Measurements from ENCODE around the gene PLCH2.
A peak's percentile ranks its signal among the peaks of the same experiment; 100 is the strongest.

The PLCH2 gene

GRCh38 chr1:2528966-2529783 lies 53.1 kb downstream of the PLCH2 start:
- no peak for DNase-seq (ENCODE audit: low spot score)

- DNase-seq (ENCODE audit: low spot score) = peak; percentile 66
These were observed 53.9 kb downstream of the PLCH2 start, which contains the start of gene HES5 for GRCh38 chr1:2529784-2530512. TSS of gene HES5 (minus strand) at chr1:2530263. CDS start at chr1:2530164, 99 bp downstream.

GRCh38 chr1:2530513-2531361 lies 54.6 kb downstream of the PLCH2 start:
- DNase-seq (ENCODE audit: low spot score) = peak; percentile 54

DNA sequence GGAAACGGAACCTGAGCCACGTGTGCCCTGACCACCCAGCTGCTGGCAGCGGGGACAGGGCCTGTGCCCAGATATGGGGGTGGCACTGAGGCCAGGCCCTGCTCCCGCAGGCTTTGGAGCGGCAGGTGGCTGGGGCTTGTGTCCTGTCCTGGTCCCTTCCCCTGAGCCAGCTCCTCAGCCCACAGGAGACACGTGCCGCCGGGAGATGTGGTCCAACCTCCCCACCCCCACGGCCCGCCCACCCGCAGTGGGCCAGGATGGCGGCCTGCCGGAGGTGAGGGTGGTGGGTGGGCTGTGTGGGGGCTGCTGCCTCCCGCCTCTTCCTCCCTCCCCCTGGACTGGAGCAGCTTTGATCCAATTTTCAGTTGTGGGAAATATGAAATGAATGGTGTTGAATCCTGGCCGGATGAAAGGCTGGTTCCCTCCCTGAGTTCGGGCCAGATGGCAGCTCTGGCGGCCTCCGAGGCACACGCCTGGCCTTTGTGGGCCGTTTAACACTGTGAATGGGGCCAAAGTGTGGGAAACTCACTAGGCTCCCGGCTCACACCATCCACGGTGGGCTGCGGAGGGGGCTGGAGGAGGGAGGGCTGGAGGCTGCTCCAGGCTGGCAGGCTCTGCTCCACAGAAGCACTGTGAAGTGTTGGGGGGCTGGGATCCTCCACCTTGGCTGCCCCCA lies 56.5 kb downstream of the PLCH2 start:
- DNase-seq (ENCODE audit: low spot score) = peak; percentile 53

DNA sequence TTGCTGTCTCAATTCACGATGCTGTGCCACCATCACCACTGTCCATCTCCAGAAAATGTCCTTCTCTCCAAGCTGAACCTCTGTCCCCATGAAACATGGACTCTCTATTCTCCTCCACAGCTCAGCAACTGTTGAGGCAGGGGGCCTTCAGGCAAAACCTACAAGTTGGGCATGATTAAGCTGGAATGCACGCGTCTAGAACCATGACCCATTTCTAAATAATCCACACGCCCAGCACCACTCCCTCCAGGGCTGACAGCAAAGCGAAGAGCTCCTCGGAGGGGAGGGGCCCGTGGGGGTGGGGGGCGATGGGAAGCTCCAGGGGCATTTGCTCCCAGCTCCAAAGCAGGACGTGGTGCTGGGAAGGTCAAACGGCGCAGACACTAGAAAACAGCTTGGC lies 57.3 kb downstream of the PLCH2 start:
- no peak for DNase-seq (ENCODE audit: low spot score)

DNA sequence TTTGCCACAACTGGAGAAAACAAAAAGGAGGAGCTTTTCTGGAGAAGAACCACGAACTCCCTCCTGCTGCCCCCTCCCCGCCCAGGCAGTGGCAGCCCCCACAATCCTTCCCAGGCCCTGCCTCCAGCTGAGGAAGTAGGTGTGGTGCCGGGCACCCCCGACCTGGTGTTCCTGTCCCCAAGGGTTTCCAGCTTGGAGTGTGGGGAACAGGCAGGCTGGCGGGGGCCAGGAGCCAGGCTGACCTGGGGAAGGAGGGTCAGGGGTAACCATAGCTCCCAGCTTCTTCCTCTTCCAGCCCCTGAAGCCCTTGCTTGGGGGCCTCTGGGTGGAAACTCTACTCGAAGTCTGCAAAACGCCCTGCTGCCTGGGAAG lies 58.2 kb downstream of the PLCH2 start:
- DNase-seq (ENCODE audit: low spot score) = no peak

- DNase-seq (ENCODE audit: low spot score) = no peak
These were observed 58.8 kb downstream of the PLCH2 start for GRCh38 chr1:2534687-2535441.

DNA sequence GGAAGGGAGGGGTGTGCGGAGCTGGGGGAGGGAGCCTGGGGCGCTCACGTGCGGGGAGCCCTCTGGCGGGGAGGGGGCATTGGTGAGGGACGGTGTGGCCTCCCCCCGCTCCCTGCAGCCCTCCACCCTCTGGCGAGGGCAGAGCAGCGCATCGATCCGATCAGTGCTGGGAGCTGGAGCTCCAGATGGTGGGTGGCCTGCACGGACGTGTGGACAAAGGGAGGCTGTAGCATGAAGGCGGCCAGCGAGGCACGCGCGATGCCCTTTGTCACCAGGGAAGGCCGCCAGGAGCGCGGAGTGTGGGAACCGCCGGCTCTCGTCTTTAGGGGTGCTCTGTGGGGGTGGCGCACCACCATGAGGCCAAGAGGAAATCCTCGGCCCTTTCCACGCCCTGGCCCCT lies 59.4 kb downstream of the PLCH2 start:
- no peak for DNase-seq (ENCODE audit: low spot score)

DNA sequence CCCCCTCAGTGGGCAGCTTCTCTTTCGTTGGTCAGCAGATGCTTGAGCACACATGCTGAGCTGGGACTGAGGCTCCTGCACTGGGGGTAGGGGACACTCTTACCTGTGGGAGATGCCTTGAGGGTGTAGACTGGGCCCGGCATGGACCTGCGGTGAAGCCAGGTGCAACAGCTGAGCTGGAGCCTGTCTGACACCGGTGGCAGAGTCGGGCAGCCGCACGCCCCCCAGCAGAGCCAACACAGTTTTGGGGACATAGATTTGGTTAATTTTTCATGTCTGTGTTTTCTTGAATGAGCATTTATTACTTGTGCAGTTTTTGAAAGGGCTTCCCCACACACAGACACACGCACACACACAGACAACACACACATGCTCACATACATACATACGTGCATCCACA lies 59.9 kb downstream of the PLCH2 start:
- no peak for DNase-seq (ENCODE audit: low spot score)

GRCh38 chr1:2537784-2538115 lies 61.7 kb downstream of the PLCH2 start:
- no peak for DNase-seq (ENCODE audit: low spot score)

DNA sequence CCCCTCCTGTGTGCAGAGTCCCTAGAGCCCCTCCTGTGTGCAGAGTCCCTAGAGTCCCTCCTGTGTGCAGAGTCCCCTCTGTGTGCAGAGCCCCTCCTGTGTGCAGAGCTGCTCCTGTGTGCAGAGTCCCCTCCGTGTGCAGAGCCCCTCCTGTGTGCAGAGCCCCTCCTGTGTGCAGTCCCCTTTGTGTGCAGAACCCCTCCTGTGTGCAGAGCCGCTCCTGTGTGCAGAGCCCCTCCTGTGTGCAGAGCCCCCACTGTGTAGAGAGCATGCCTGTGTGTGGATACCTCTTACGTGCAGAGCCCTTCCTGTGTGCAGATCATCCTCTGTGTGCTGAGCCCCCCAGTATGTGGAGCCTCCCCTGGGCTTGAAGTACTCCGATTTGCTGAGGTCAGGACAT lies 62.3 kb downstream of the PLCH2 start:
- no peak for DNase-seq (ENCODE audit: low spot score)

GRCh38 chr1:2538872-2539271 lies 62.8 kb downstream of the PLCH2 start:
- DNase-seq (ENCODE audit: low spot score) = no peak

DNA sequence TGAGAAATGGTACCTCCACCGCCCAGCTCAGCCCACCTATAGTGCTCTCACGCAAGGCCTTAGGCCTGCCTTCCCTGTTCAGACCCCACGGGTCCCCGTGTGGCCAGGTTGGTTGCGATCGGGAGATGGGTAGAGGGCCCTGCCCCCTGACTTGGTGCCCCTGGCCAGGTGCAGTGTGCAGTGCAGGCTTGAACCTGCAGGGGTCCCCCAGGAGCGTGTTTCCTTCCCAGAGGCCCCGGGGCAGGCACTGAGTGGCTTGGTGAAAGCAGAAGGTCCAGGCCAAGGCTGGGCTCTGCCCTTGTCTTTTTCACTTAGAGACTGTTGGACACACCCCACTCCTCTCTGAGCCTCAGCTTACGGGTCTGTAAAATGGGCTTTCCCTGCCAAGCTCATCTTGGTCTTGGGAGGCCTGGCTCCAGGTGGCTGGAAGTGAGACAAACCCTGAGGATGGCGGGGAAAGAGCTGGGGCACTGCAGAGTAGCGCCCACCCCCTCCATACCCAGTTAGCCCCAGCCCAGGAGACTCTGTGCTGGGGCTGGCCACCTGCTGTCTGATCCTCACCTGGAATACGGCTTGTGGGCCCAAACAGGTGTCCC lies 63.3 kb downstream of the PLCH2 start:
- DNase-seq (ENCODE audit: low spot score) = no peak

DNA sequence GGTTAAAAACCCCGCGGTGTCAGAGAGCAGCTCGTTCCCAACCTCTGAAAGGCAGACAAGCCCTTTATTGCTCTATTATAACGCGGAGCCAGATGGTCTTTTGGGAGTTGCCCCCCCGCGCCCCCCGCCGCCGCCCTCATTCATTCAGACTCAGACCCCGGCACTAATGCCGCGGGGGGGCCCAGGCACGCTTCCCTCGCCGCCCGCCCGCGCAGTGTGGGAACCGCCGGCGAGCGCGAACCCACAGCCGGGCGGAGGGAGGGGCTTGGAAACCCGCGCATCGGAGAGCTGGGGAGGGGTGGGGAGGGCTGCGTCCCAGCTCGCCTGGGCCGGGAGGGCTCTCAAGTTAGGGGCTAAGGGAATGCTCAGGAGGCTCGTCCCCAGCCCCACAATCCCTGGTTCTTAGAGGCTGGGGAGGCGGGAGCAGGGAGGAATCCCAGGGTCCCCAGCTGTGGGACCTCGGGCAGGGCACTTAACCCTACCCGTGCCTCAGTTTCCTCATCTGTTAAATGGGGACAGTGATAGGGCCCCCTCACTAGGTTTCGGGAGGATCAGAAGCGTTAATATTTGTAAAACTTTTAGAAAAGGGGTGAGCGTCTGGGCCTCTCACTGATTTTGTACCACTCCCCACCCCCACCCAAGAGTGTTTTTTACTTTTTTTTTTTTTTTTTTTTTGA lies 64.9 kb downstream of the PLCH2 start:
- no peak for DNase-seq (ENCODE audit: low spot score)

- DNase-seq (ENCODE audit: low spot score) = no peak
These were observed 65.6 kb downstream of the PLCH2 start for GRCh38 chr1:2541619-2542245.

DNA sequence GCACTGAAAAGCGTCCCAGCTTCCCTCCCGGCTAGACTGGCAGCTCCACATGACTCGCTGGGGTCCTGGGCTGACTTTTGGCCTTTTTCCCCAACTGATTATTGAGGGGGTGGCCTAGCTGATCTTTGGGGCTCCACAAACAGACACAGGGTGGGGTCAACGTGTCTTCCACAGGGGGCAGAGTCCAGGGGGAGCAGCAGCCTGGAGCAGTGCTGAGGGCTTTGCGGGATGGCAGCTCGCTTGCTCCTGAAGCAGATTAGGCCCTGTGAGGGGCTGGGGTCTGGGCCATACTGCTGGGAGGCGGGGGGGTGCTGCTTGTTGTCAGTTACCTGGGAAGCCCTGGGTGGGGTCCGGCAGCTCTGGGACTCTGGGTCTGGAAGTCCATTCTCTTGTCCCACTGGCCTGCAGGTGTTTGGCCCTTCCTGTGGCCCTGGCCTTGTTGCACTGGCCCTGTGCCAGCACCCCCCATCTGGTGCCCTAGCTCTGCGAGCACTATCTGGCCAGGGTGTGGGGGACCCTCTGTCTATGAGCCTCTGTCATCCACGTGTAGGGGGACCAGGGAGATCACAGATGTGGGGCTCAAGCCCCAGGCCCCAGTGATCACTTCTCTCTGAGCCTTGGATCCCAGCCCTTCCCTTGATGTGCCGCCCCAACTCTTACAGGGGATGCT lies 66.3 kb downstream of the PLCH2 start:
- no peak for DNase-seq (ENCODE audit: low spot score)

GRCh38 chr1:2543543-2544092 lies 67.5 kb downstream of the PLCH2 start:
- peak; percentile 69 for DNase-seq (ENCODE audit: low spot score)

GRCh38 chr1:2544093-2544874 lies 68.2 kb downstream of the PLCH2 start:
- no peak for DNase-seq (ENCODE audit: low spot score)
